Gastroesophageal sphincter (tissue), 3 donors: ENCODE measurements around the gene BMERB1.

Source experiments
- CTCF ChIP-seq, 4 experiments: fragments of 200-600 bp in 2 of 4; fragments of 450-650 bp in 2 of 4; sonication (generic) in 1 of 4; IDR thresholded peaks; one replicate each; pipeline ENCODE4 v1.5.1; 2017 to 2019; ENCODE audit warnings: antibody characterized with exemption in 4 of 4, mild to moderate bottlenecking in 2 of 4, moderate library complexity in 2 of 4
- POLR2A ChIP-seq, 2 donors: fragments of 450-650 bp; IDR thresholded peaks; one replicate each; pipeline ENCODE4 v1.6.1; 2017; ENCODE audit warnings: antibody characterized with exemption in 2 of 2, mild to moderate bottlenecking in 2 of 2, moderate library complexity in 1 of 2
- POLR2AphosphoS5 ChIP-seq: sonication (generic); formaldehyde crosslinking; IDR thresholded peaks from one replicate; pipeline ENCODE4 v1.6.1; 2017; ENCODE audit warnings: antibody characterized with exemption

- TF ChIP-seq POLR2A (IDR thresholded peaks at IDR 0.05) = no peak
- TF ChIP-seq CTCF (IDR thresholded peaks at IDR 0.05) = peak in 1 of 4 experiments; percentile 24
- TF ChIP-seq POLR2AphosphoS5 = peak; percentile 60
Observed at GRCh38 chr16:15482068-15482747, 47.8 kb downstream of the BMERB1 start.
